Ishikawa (cell line): ENCODE measurements around the gene OR5K4.
A peak's percentile ranks its signal among the peaks of the same experiment; 100 is the strongest.

Source experiments
- CEBPB ChIP-seq: IDR thresholded peaks from 2 replicates; pipeline ENCODE4 v1.6.1; 2012
- CREB1 ChIP-seq: IDR thresholded peaks from 2 replicates; pipeline ENCODE4 v1.6.1; 2012; ENCODE audit warnings: low read depth
- EGR1 ChIP-seq: IDR thresholded peaks from 2 replicates; pipeline ENCODE4 v1.6.1; 2012
- EP300 ChIP-seq: IDR thresholded peaks from 2 replicates; pipeline ENCODE4 v1.6.1; 2012; ENCODE audit warnings: borderline replicate concordance
- FOXM1 ChIP-seq: IDR thresholded peaks from 2 replicates; pipeline ENCODE4 v1.6.1; 2012; ENCODE audit warnings: low read depth, borderline replicate concordance
- NFIC ChIP-seq: IDR thresholded peaks from 2 replicates; pipeline ENCODE4 v1.6.1; 2012
- RAD21 ChIP-seq: IDR thresholded peaks from 2 replicates; pipeline ENCODE4 v1.6.1; 2012; ENCODE audit warnings: low read depth
- REST ChIP-seq: IDR thresholded peaks from 2 replicates; pipeline ENCODE4 v1.6.1; 2012; ENCODE audit warnings: low read depth, mild to moderate bottlenecking
- TAF1 ChIP-seq: IDR thresholded peaks from 2 replicates; pipeline ENCODE4 v1.6.1; 2012; ENCODE audit warnings: low read depth, mild to moderate bottlenecking
- TCF12 ChIP-seq: IDR thresholded peaks from 2 replicates; pipeline ENCODE4 v1.6.1; 2012; ENCODE audit warnings: low read depth
- TEAD4 ChIP-seq: IDR thresholded peaks from 2 replicates; pipeline ENCODE4 v1.6.1; 2012
- USF1 ChIP-seq: IDR thresholded peaks from 2 replicates; pipeline ENCODE4 v1.6.1; 2012
- YY1 ChIP-seq: IDR thresholded peaks from 2 replicates; pipeline ENCODE4 v1.6.1; 2012; ENCODE audit warnings: low read depth
- ZBTB7A ChIP-seq: IDR thresholded peaks from 2 replicates; pipeline ENCODE4 v1.6.1; 2012; ENCODE audit warnings: low read depth
- TF ChIP-seq, protein P1 (sequence below): IDR thresholded peaks from 2 replicates; pipeline ENCODE4 v1.6.1; 2012

OR5K4 gene

DNA sequence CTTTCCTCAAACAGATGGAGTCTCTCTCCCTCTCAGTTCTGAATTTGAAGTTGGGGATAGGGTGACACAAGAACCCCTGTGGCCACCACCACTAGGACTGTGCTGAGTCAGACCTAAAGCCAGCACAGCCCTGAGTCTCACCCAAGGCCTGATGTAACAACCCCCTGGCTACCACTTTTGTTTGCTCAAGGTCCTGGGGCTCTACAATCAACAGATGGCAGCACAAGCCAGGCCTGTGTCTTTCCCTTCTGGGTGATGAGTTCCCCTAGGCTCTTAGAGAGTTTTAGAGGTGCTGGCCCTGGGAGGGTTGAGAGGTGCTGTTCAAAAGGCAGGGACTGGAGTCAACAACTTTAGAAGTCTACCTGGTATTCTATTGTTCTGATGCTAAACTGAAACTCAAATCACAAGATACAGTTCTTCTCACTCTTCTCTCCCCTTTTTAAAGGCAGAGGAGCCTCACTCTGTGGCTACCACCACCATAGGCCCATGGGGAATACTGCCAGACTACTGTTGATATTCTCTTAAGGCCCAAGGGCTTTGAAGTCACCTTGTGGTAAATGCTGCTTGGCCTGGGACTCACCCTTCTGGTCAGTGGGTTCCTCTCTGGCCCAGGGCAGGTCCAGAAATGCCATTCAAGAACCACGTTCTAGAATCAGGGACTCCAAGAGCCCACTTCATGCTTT lies 6.5 kb downstream of the OR5K4 start:
- TF ChIP-seq CEBPB (no peak), RAD21 (peak; percentile 23), USF1 (no peak), NFIC (no peak)

- no peak for TF ChIP-seq NFIC
- no peak for TF ChIP-seq TAF1
- no peak for TF ChIP-seq ZBTB7A
- TF ChIP-seq, protein P1, sequence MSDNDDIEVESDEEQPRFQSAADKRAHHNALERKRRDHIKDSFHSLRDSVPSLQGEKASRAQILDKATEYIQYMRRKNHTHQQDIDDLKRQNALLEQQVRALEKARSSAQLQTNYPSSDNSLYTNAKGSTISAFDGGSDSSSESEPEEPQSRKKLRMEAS = no peak
- TF ChIP-seq EP300 = no peak
- TF ChIP-seq RAD21 = no peak
- no peak for TF ChIP-seq CEBPB
- no peak for TF ChIP-seq TCF12
Observed at GRCh38 chr3:98360681-98361080, 7.0 kb downstream of the OR5K4 start.

- TF ChIP-seq REST (no peak), TEAD4 (no peak), NFIC (no peak), TCF12 (no peak), EP300 (no peak), USF1 (no peak), CREB1 (no peak), RAD21 (no peak), EGR1 (no peak), TAF1 (no peak), ZBTB7A (no peak), FOXM1 (no peak), CEBPB (no peak)
- TF ChIP-seq, protein P1 = no peak
Observed at GRCh38 chr3:98361289-98361688, 7.6 kb downstream of the OR5K4 start.

GRCh38 chr3:98367464-98368246 lies 14.0 kb downstream of the OR5K4 start:
- TF ChIP-seq, protein P1 = no peak
- TF ChIP-seq USF1 = no peak
- no peak for TF ChIP-seq RAD21
- TF ChIP-seq CEBPB = no peak
- no peak for TF ChIP-seq NFIC
- no peak for TF ChIP-seq TAF1
- no peak for TF ChIP-seq TCF12
- TF ChIP-seq TEAD4 = no peak
- no peak for TF ChIP-seq YY1
- no peak for TF ChIP-seq CREB1
- no peak for TF ChIP-seq REST
- no peak for TF ChIP-seq EGR1
- no peak for TF ChIP-seq EP300
- no peak for TF ChIP-seq ZBTB7A
- TF ChIP-seq FOXM1 = no peak

DNA sequence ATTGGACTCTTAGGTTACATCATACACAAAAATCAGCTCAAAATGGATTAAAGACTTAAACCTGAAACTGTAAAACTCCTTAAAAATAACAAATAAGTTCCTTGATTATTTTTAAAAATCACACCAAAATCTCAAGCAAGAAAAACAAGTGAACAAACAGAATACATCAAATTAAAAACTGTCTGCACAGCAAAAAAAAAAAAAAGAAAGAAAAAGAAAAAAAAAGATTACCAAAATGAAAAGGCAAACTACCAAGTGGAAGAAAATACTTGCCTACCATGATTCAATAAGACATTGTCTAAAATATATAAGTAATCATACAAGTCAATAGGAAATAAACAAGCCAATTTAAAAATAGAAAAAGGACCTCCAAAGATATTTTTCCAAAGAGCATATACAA lies 17.5 kb downstream of the OR5K4 start:
- TF ChIP-seq NFIC (no peak), YY1 (no peak), CREB1 (no peak), TAF1 (no peak), ZBTB7A (no peak), REST (no peak), FOXM1 (no peak), EGR1 (no peak)
- TF ChIP-seq, protein P1 = no peak
